Glomerular endothelial cell (primary cell): ENCODE data around the gene TOMM6. TPM values are rescaled to one million over a fixed set of nuclear protein-coding genes. Genes with fewer than 3 reads are reported as not detected.
A peak's percentile ranks its signal among the peaks of the same experiment; 100 is the strongest.

Source experiments
- DNase-seq: peaks from one replicate; pipeline ENCODE4 v3.0.0-alpha.2; 2011; ENCODE audit warnings: low read depth, low spot score; ENCODE audit errors: extremely low read depth
- total RNA-seq: library from RNA; depleted of rRNA; stranded (reverse); fragments of >200 nt; gene quantifications from 2 replicates; pipeline ENCODE4 v1.2.3, GENCODE V29; 2015

Gene TOMM6
- total RNA-seq, 1 donor from 2014 or later: 169 TPM

GRCh38 chr6:41818271-41819054 lies 31.0 kb downstream of the TOMM6 start:
- no peak for DNase-seq

GRCh38 chr6:41821266-41821665 lies 33.8 kb downstream of the TOMM6 start:
- no peak for DNase-seq

- DNase-seq: no peak
These were observed 34.5 kb downstream of the TOMM6 start for GRCh38 chr6:41822021-41822420.

GRCh38 chr6:41823178-41823577 lies 35.7 kb downstream of the TOMM6 start:
- DNase-seq: no peak

GRCh38 chr6:41824571-41825569 lies 37.4 kb downstream of the TOMM6 start:
- DNase-seq: peak; percentile 55

GRCh38 chr6:41826343-41827022 lies 39.0 kb downstream of the TOMM6 start:
- DNase-seq: no peak

- no peak for DNase-seq
These were observed 44.8 kb downstream of the TOMM6 start for GRCh38 chr6:41832263-41832662.

- DNase-seq: no peak
These were observed 48.6 kb downstream of the TOMM6 start for GRCh38 chr6:41836022-41836659.

- no peak for DNase-seq
These were observed 49.2 kb downstream of the TOMM6 start for GRCh38 chr6:41836660-41837052.

Other genes with a start within 250 kb of the TOMM6 start
- gene FOXP4, start 241.3 kb upstream of the TOMM6 start, total RNA-seq: 7.3 and 10.7 TPM in 2 replicates
- gene MDFI, start 149.2 kb upstream of the TOMM6 start, total RNA-seq: 28.2 and 34.7 TPM in 2 replicates
- 3.2 and 4.4 TPM in 2 replicates for gene TFEB, start 52.1 kb upstream of the TOMM6 start, total RNA-seq
- gene PGC, start 40.3 kb upstream of the TOMM6 start, total RNA-seq: not detected in 2 replicates
- gene FRS3, start 7.8 kb upstream of the TOMM6 start, total RNA-seq: 1.6 and 3.4 TPM in 2 replicates
- gene PRICKLE4, start 6.9 kb upstream of the TOMM6 start, total RNA-seq: 5.4 and 6.4 TPM in 2 replicates
- gene USP49, start 107.7 kb downstream of the TOMM6 start, total RNA-seq: 1.8 and 4.1 TPM in 2 replicates
- gene MED20, start 133.4 kb downstream of the TOMM6 start, total RNA-seq: 22.0 and 22.6 TPM in 2 replicates
- gene BYSL, start 133.8 kb downstream of the TOMM6 start, total RNA-seq: 11.5 and 24.3 TPM in 2 replicates
- gene CCND3, start 154.1 kb downstream of the TOMM6 start, total RNA-seq: 82.9 and 99.4 TPM in 2 replicates